ENCODE data around the gene TBC1D19.

- no peak for TF ChIP-seq POLR2A (IDR thresholded peaks at IDR 0.05)
- TF ChIP-seq CTCF (IDR thresholded peaks at IDR 0.05), result no peak
- TF ChIP-seq POLR2AphosphoS5 (IDR thresholded peaks at IDR 0.05), result no peak
- TF ChIP-seq EP300 (IDR thresholded peaks at IDR 0.05), result no peak
Measured at GRCh38 chr4:26765515-26765914, 181.6 kb downstream of the TBC1D19 start.

Data from stomach (tissue), 4 donors.